ENCODE data around the gene AHRR. TPM values are rescaled to one million over a fixed set of nuclear protein-coding genes. Genes with fewer than 3 reads are reported as not detected.

AHRR gene
- total and polyA plus RNA-seq, 9 of the 15 experiments (the other 6 are each of a cell fraction or from before 2014, with no cell fraction given) = 0.06 to 1.6 (median 0.75) TPM; not detected in 1

DNA sequence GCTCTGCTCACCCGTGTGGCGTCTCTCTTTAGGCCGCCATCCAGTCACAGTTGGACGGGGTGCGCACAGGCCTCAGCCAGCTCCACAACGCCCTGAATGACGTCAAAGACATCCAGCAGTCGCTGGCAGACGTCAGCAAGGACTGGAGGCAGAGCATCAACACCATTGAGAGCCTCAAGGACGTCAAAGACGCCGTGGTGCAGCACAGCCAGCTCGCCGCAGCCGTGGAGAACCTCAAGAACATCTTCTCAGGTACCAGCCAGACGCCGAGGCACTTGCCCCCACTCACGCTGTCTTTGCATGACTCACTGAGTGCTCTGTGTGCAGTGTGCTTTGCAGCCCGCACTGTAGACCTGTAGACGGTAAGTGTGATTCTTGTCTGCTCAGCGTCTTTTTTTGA, 126.0 kb downstream of the AHRR start:
- no TSS peak for BruUV-seq (replicated peaks)
- Histone ChIP-seq H3K27ac (ENCODE audit: extremely low read depth, low read depth, low read length) (no peak overlapping the region), H3K9me1 (ENCODE audit: control insufficient read depth, insufficient read depth, low read length) (peaks cover 9% of the 10 kb centered on the region), H3K9ac (ENCODE audit: insufficient read depth in 1 of 2, low read depth in 2 of 2, low read length in 2 of 2) (no peak overlapping the region), H2AFZ (ENCODE audit: low read depth, low read length) (no peak overlapping the region), H3K9me3 (replicated peaks; ENCODE audit: control insufficient read depth, insufficient read depth, low read depth, low read length) (peaks cover 8% of the 10 kb centered on the region; the same call in 1 of the 2 replicates), H3K4me2 (ENCODE audit: insufficient read depth, low read length) (no peak overlapping the region), H4K20me1 (replicated peaks; ENCODE audit: control insufficient read depth, insufficient read depth, low read length) (no peaks in the 10 kb centered on the region; the same call in 1 of the 2 replicates), H3K4me1 (replicated peaks in 1 of 2; ENCODE audit: control insufficient read depth in 2 of 2, insufficient read depth in 2 of 2, low read length in 2 of 2) (peaks cover 8 to 24% of the 10 kb centered on the region in 2 experiments; a peak in 3 of 5 replicates), H3K36me3 (ENCODE audit: control insufficient read depth, insufficient read depth, low read length) (peaks cover 63% of the 10 kb centered on the region), H3K4me3 (no peak overlapping the region), H3K79me2 (ENCODE audit: control insufficient read depth, insufficient read depth, low read length) (peaks cover 25% of the 10 kb centered on the region), H3K27me3 (ENCODE audit: control insufficient read depth in 2 of 2, insufficient read depth in 2 of 2, low read length in 2 of 2) (no peaks in the 10 kb centered on the region)
- 93% methylated on average over 19 of the region's 21 CpGs for WGBS (ENCODE audit: insufficient coverage, low coverage, missing lambda C conversion rate)
- TF ChIP-seq CBX2 (IDR thresholded peaks at IDR 0.05; ENCODE audit: insufficient read depth, low read length, poor library complexity, severe bottlenecking) = no peak
- TF ChIP-seq NFRKB (IDR thresholded peaks at IDR 0.05; ENCODE audit: low read depth) = no peak
- TF ChIP-seq, protein P1, sequence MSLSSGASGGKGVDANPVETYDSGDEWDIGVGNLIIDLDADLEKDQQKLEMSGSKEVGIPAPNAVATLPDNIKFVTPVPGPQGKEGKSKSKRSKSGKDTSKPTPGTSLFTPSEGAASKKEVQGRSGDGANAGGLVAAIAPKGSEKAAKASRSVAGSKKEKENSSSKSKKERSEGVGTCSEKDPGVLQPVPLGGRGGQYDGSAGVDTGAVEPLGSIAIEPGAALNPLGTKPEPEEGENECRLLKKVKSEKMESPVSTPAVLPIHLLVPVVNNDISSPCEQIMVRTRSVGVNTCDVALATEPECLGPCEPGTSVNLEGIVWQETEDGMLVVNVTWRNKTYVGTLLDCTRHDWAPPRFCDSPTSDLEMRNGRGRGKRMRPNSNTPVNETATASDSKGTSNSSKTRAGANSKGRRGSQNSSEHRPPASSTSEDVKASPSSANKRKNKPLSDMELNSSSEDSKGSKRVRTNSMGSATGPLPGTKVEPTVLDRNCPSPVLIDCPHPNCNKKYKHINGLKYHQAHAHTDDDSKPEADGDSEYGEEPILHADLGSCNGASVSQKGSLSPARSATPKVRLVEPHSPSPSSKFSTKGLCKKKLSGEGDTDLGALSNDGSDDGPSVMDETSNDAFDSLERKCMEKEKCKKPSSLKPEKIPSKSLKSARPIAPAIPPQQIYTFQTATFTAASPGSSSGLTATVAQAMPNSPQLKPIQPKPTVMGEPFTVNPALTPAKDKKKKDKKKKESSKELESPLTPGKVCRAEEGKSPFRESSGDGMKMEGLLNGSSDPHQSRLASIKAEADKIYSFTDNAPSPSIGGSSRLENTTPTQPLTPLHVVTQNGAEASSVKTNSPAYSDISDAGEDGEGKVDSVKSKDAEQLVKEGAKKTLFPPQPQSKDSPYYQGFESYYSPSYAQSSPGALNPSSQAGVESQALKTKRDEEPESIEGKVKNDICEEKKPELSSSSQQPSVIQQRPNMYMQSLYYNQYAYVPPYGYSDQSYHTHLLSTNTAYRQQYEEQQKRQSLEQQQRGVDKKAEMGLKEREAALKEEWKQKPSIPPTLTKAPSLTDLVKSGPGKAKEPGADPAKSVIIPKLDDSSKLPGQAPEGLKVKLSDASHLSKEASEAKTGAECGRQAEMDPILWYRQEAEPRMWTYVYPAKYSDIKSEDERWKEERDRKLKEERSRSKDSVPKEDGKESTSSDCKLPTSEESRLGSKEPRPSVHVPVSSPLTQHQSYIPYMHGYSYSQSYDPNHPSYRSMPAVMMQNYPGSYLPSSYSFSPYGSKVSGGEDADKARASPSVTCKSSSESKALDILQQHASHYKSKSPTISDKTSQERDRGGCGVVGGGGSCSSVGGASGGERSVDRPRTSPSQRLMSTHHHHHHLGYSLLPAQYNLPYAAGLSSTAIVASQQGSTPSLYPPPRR (CRISPR knock-in tag; IDR thresholded peaks at IDR 0.05; ENCODE audit: borderline replicate concordance) = no peak
- no peak for TF ChIP-seq CBFA2T3 (IDR thresholded peaks at IDR 0.05)
- TF ChIP-seq ZNF316 (IDR thresholded peaks at IDR 0.05) = peak; percentile 37; the same call in 1 of the 2 replicates
- TF ChIP-seq FOXK1 (CRISPR knock-in tag; IDR thresholded peaks at IDR 0.05; ENCODE audit: borderline replicate concordance) = no peak
- no peak for TF ChIP-seq ZNF586 (CRISPR knock-in tag; conservative IDR thresholded peaks at IDR 0.05)
- ChIA-PET CTCF (ENCODE audit: low intra/inter-chr PET ratio) (interaction anchor here (0.8 kb wide), 1 partner anchor 11 kb away, joined by 3 read pairs; no protein-coding TSS in a partner anchor), POLR2A (interaction anchor here (1.5 kb wide), 2 partner anchors 9 to 24 kb away, joined by 4 to 5 read pairs; no protein-coding TSS in a partner anchor)
- intact Hi-C loops (cut with micrococcal nuclease) = no loop called here
- no peak for DNase-seq (ENCODE audit: extremely low read depth in 1 of 4, low spot score in 3 of 4)
- in situ Hi-C loops (cut with MboI) = no loop called here
- no peak for FAIRE-seq
- ATAC-seq = no peak
